IPS-18a (cell line): Measurements from ENCODE around the gene GCN1.
A peak's percentile ranks its signal among the peaks of the same experiment; 100 is the strongest.
"Not testable (repeated sequence)": the region's sequence is repeated elsewhere in the genome, so short reads cannot be mapped to it uniquely, and the experiment has no call there.

Experiments
- H3K27ac ChIP-seq: one replicate; pipeline ENCODE4 v1.5.1; 2013; ENCODE audit warnings: low read length
- H3K27me3 ChIP-seq: one replicate; pipeline ENCODE4 v1.6.1; 2013; ENCODE audit warnings: mild to moderate bottlenecking, low read length; ENCODE audit not compliant: control insufficient read depth, insufficient read depth
- H3K36me3 ChIP-seq: one replicate; pipeline ENCODE4 v1.6.1; 2013; ENCODE audit warnings: low read depth, low read length; ENCODE audit not compliant: control insufficient read depth
- H3K4me1 ChIP-seq: one replicate; pipeline ENCODE4 v1.6.1; 2013; ENCODE audit warnings: low read depth, low read length; ENCODE audit not compliant: control insufficient read depth
- H3K4me3 ChIP-seq: one replicate; pipeline ENCODE4 v1.5.1; 2013; ENCODE audit warnings: low read length
- H3K9ac ChIP-seq: one replicate; pipeline ENCODE4 v1.6.1; 2013; ENCODE audit warnings: mild to moderate bottlenecking, low read length, moderate library complexity
- H3K9me3 ChIP-seq: one replicate; pipeline ENCODE4 v1.6.1; 2013; ENCODE audit warnings: low read depth, low read length; ENCODE audit not compliant: control insufficient read depth

Gene GCN1

GRCh38 chr12:120194534-120195395 is at the start of gene GCN1:
TSS of gene GCN1 (minus strand) at chr12:120194715. CDS start at chr12:120194697, 18 bp downstream.
- Histone ChIP-seq H3K9ac (peak within 1 kb of the TSS; percentile 93), H3K4me1 (peaks cover 10% of the 10 kb centered on the region), H3K4me3 (peak within 1 kb of the TSS; percentile 96), H3K9me3 (no peaks in the 10 kb centered on the region), H3K27me3 (no peaks in the 10 kb centered on the region), H3K27ac (peak within 1 kb of the TSS; percentile 97), H3K36me3 (peaks cover 49% of the 10 kb centered on the region)

- no peaks in the 10 kb centered on the region for H3K36me3 ChIP-seq
- H3K27ac ChIP-seq: no peak overlapping the region
- no peaks in the 10 kb centered on the region for H3K4me1 ChIP-seq
- no peaks in the 10 kb centered on the region for H3K27me3 ChIP-seq
- H3K4me3 ChIP-seq: no peak overlapping the region
- no peak overlapping the region for H3K9ac ChIP-seq
- H3K9me3 ChIP-seq: no peaks in the 10 kb centered on the region
Observed at GRCh38 chr12:120242971-120243699, 48.6 kb upstream of the GCN1 start.

- H3K4me3 ChIP-seq: no peak overlapping the region
- no peaks in the 10 kb centered on the region for H3K4me1 ChIP-seq
- H3K27ac ChIP-seq: no peak overlapping the region
- H3K27me3 ChIP-seq: no peaks in the 10 kb centered on the region
- no peaks in the 10 kb centered on the region for H3K9me3 ChIP-seq
- H3K36me3 ChIP-seq: no peaks in the 10 kb centered on the region
- no peak overlapping the region for H3K9ac ChIP-seq
Observed at GRCh38 chr12:120242275-120242799, 47.8 kb upstream of the GCN1 start.

- H3K9me3 ChIP-seq: no peaks in the 10 kb centered on the region
- no peaks in the 10 kb centered on the region for H3K36me3 ChIP-seq
- H3K27ac ChIP-seq: no peak overlapping the region
- H3K27me3 ChIP-seq: no peaks in the 10 kb centered on the region
- no peaks in the 10 kb centered on the region for H3K4me1 ChIP-seq
- no peak overlapping the region for H3K4me3 ChIP-seq
- H3K9ac ChIP-seq: no peak overlapping the region
Observed at GRCh38 chr12:120241561-120242274, 47.2 kb upstream of the GCN1 start.

DNA sequence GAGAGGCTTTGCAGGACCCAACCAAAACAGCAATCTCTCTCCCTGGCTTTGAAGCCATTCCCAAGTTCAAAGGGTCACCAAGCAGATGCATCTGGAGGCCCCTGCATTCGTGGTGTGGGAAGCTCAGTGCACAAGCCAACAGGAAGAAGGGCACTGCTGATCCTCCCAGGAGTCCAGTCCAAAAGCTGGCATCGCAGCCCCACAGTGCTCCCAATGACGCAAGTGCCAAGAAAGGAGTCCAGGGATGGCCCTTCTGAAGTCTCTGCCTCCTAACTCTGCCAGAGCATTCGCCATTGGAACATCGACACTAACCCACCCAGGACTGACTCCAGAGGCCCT is 45.9 kb upstream of the GCN1 start:
- no peaks in the 10 kb centered on the region for H3K27me3 ChIP-seq
- H3K9ac ChIP-seq: no peak overlapping the region
- H3K36me3 ChIP-seq: no peaks in the 10 kb centered on the region
- no peak overlapping the region for H3K4me3 ChIP-seq
- H3K4me1 ChIP-seq: peaks cover 6% of the 10 kb centered on the region
- H3K9me3 ChIP-seq: no peaks in the 10 kb centered on the region
- no peak overlapping the region for H3K27ac ChIP-seq

DNA sequence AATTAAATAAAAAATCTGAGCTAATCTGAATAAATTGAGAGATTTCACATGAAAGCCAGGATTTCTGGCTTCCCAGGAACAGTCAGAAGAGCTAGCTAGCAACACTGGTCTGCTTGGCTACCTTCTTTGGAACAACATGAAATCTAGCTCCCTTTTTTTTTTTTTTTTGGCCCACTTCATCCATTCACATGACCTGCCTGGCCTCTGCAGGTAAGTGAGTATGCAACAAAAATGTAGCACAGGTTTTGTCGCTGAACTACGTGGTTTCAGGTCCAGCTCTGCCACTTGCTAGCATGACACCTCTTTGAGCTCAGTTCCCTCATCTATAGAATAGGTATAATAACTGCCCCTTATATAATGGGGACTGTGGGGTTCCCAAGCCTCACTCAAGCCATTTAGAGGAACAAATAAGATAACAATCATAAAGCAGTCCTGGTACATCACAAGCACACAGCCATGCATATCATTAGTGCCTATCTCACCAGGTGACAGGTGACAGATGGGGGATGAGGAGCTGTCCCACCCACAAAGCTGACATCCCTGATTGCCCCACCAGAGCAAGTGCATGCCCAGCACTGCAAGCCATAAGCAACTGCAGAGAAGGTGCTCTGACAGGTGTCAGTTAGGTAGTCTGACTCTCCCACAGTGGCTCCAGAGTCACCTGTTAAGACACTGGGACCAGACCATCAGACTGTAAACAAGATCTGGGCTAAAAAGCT is 45.4 kb upstream of the GCN1 start:
- no peak overlapping the region for H3K9ac ChIP-seq
- H3K27me3 ChIP-seq: no peaks in the 10 kb centered on the region
- H3K4me3 ChIP-seq: no peak overlapping the region
- H3K9me3 ChIP-seq: no peaks in the 10 kb centered on the region
- no peaks in the 10 kb centered on the region for H3K36me3 ChIP-seq
- no peak overlapping the region for H3K27ac ChIP-seq
- H3K4me1 ChIP-seq: peaks cover 11% of the 10 kb centered on the region

DNA sequence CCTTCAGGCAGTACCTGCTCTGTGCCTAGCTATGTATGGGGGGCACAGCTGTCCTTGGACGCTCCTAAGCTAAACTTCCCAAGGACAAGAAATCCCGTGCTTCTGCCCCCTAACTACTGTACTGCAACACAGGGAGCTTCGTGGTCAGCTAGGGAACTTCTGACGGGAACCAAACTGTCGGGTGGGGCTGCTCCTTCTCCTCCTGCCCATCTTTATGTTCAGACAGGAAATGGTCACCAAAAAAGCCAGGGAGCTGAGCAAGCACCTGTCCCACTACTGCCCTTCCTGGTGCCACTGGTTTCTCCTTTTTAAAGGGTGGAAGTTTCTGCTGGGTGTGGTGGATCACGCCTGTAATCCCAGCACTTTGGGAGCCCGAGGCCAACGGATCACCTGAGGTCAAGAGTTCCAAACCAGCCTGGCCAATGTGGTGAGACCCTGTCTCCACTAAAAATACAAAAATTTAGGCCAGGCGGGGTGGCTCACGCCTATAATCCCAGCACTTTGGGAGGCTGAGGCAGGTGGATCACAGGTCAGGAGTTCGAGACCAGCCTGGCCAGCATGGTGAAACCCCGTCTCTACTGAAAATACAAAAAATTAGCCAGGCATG is 44.4 kb upstream of the GCN1 start:
- Histone ChIP-seq H3K4me3 (no peak overlapping the region), H3K27me3 (no peaks in the 10 kb centered on the region), H3K36me3 (no peaks in the 10 kb centered on the region), H3K4me1 (peaks cover 19% of the 10 kb centered on the region), H3K9me3 (no peaks in the 10 kb centered on the region), H3K27ac (no peak overlapping the region), H3K9ac (no peak overlapping the region)

GRCh38 chr12:120238217-120238616 is 43.7 kb upstream of the GCN1 start:
- Histone ChIP-seq H3K27me3 (no peaks in the 10 kb centered on the region), H3K9ac (no peak overlapping the region), H3K27ac (no peak overlapping the region), H3K4me1 (peaks cover 23% of the 10 kb centered on the region), H3K4me3 (no peak overlapping the region), H3K36me3 (no peaks in the 10 kb centered on the region), H3K9me3 (no peaks in the 10 kb centered on the region)

DNA sequence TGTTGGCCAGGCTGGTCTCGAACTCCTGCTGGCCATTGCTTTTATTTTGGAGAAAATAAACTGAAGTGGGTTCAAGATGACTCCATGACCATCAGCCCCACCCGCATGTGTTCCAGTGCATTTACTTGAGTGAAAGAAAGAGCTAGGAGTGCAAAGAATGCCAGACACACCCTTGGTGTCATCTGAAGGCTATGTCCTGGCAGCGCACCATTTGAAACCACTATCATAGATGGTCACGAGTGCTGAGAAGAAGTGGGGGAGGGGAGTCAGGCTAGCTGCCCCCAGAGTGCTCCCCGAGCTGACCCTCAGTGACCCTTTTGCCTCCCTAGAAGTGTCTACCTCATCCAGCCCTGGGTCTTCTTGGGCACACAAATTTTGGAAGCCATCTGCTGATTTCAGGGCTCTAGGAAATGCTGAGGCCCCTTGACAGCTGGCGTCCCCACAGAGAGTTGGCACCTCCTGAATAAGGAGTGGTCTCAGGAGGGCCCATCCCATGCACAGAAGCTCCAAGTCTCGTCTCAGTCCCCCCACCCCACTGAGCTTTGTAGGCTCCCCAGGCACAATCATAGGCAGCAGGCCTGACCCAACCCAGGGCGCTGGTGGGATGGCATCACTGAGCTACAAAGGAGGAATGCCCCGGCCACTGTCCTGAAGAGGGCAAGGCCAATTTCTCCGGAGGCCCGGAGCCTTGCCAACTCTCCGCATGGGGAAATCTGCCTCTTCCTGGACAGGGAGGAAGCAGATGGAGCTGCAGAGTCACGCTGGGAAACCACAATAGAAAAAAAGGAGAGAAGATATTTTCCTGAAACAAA is 43.1 kb upstream of the GCN1 start:
- H3K4me3 ChIP-seq: no peak overlapping the region
- H3K9me3 ChIP-seq: no peaks in the 10 kb centered on the region
- no peak overlapping the region for H3K9ac ChIP-seq
- no peak overlapping the region for H3K27ac ChIP-seq
- peaks cover 29% of the 10 kb centered on the region for H3K4me1 ChIP-seq
- no peaks in the 10 kb centered on the region for H3K36me3 ChIP-seq
- no peaks in the 10 kb centered on the region for H3K27me3 ChIP-seq

GRCh38 chr12:120236809-120237208 is 42.3 kb upstream of the GCN1 start:
- not testable (repeated sequence) for H3K9ac ChIP-seq, H3K4me3 ChIP-seq, H3K36me3 ChIP-seq, H3K9me3 ChIP-seq, H3K27me3 ChIP-seq, H3K27ac ChIP-seq
- peaks cover 36% of the 10 kb centered on the region for H3K4me1 ChIP-seq
